Activated naive CD8-positive, alpha-beta T cell treated with anti-CD3 and anti-CD28 coated beads for 36 hours (primary cell): ENCODE data around the gene FNDC5. TPM values are rescaled to one million over a fixed set of nuclear protein-coding genes. Genes with fewer than 3 reads are reported as not detected.

Source experiments
- DNase-seq: peaks from one replicate; pipeline ENCODE4 v3.0.0; 2021
- H3K27ac Mint-ChIP-seq: one replicate; pipeline ENCODE4 v1.8.0; 2022; ENCODE audit warnings: mild to moderate bottlenecking, moderate library complexity, mixed read lengths
- H3K27me3 Mint-ChIP-seq: one replicate; pipeline ENCODE4 v1.8.0; 2022; ENCODE audit warnings: mild to moderate bottlenecking, mixed read lengths
- H3K36me3 Mint-ChIP-seq: one replicate; pipeline ENCODE4 v1.8.0; 2021; ENCODE audit warnings: mild to moderate bottlenecking, mixed read lengths
- H3K4me1 Mint-ChIP-seq: one replicate; pipeline ENCODE4 v1.8.0; 2021; ENCODE audit warnings: mixed read lengths
- H3K4me3 Mint-ChIP-seq: one replicate; pipeline ENCODE4 v1.8.0; 2022; ENCODE audit warnings: mild to moderate bottlenecking, moderate library complexity, mixed read lengths
- H3K9me3 Mint-ChIP-seq: one replicate; pipeline ENCODE4 v1.8.0; 2022; ENCODE audit warnings: mixed read lengths
- total RNA-seq, 2 experiments: library from RNA; stranded (reverse); gene quantifications; one replicate each; pipeline ENCODE4 v1.2.3, GENCODE V29; 2021

Gene FNDC5
- total RNA-seq, 2 experiments from 2014 or later, result not detected

DNA sequence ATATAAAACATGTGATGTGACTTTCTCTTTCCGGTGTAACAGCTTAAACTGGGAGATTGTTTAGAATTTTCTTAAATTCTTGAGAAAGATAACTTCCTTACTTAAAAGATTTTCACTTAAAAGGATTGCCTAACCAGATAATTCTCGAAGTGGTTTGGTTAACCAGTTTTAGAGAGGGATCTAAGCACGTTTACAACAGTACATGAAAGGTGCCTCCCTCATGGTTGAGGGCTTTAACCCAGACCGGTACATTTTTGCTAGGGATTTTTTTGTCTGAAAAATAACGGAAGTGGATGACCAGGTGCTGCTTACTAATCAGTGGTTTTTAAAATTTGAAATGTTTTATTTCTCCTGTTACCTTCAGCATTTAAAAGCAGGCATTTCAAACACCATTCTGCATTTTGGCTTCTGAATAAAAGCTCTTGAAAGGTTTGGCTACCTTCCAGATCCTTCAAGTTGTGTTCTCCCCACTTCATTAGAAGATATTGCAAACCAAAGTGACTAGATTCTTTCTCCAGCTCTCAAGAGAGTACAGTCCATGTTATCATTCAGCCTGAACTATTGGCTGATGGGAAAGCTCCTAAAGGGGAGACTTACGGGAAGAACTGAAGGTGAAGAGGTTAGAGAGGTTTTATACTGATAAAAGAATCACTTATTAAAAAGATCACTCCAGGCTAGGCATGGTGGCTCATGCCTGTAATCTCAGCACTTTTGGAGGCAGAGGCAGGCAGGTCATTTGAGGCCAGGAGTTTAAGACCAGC, 40.4 kb downstream of the FNDC5 start:
- Mint-ChIP-seq H3K27ac (no peak overlapping the region), H3K9me3 (no peaks in the 10 kb centered on the region), H3K4me3 (no peak overlapping the region), H3K36me3 (peaks cover 36% of the 10 kb centered on the region), H3K27me3 (no peaks in the 10 kb centered on the region), H3K4me1 (peaks cover 6% of the 10 kb centered on the region)
- no peak for DNase-seq

DNA sequence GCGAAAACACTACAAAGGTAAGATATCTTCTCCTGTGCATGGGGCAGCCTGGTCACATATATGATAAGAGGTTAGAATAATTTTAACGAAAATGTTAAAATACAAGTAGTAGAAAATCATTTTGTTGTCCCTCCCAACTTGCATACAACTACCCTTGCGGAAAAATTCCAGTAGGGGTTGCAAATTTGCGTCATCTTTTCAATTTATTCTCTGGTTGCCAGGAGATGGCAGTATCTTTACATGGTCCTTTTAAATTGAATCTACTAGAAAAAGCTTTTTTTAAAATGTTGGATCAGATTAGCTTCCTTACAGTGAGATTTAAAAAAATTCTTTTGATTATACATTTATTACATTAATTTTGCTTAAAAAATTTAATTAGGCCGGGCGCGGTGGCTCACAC, 42.4 kb downstream of the FNDC5 start:
- H3K27ac Mint-ChIP-seq, result no peak overlapping the region
- no peaks in the 10 kb centered on the region for H3K9me3 Mint-ChIP-seq
- H3K27me3 Mint-ChIP-seq, result no peaks in the 10 kb centered on the region
- H3K36me3 Mint-ChIP-seq, result peaks cover 36% of the 10 kb centered on the region
- H3K4me1 Mint-ChIP-seq, result peaks cover 8% of the 10 kb centered on the region
- no peak overlapping the region for H3K4me3 Mint-ChIP-seq
- DNase-seq, result no peak

DNA sequence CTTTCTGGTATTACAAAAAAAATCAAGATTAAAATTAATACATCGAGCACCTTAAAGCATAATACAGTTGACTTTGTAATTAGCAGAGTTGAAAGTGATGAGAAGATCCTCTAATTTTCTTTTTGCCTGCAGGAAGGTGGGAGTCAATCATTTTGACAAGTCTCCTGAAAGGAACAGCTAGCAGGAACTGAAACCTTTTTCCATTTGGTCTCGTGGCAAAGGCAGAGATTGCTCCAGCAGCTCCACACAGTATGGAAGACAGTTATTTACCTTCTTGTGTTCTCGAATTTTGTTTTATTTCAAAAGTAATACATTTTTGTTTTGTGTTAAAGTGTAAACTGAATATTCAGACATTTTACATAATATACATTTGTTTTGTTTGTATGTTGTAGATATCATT, 45.5 kb downstream of the FNDC5 start:
- Mint-ChIP-seq H3K9me3 (no peaks in the 10 kb centered on the region), H3K4me1 (peaks cover 13% of the 10 kb centered on the region), H3K27me3 (no peaks in the 10 kb centered on the region), H3K4me3 (no peak overlapping the region), H3K36me3 (peaks cover 27% of the 10 kb centered on the region), H3K27ac (no peak overlapping the region)
- no peak for DNase-seq

DNA sequence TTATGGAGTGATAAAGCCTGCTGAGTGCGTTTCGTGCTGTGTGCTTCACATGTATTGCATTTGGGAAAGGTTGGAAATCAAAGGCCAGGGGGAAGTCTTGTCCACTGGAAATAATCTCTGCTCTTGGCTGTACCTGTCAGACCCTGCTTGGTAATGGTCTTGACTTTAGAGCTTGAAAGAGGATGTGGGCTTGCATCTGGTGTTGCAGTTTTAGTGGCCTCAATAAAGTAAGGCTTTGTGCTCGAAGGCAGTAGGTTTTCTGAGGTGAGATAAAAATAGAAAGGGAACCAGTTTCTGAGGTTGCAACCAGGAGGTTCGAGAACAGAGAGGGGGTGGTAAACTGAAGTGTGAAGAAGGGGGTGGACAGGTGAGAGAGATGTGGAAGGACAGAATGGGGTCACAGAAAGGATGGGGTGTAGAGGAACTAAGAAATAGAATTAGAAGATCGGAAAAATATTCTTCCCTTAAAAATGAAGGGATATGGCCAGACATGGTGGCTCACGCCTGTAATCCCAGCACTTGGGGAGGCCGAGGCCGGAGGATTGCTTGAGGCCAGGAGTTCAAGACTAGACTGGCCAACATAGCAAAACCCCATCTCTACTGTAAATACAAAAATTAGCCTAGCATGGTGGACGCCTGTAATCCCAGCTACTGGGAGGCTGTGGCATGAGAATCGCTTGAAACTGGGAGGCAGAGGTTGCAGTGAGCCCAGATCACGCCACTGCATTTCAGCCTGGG, 51.7 kb downstream of the FNDC5 start:
- peaks cover 38% of the 10 kb centered on the region for H3K4me1 Mint-ChIP-seq
- peak; percentile 20 for DNase-seq

DNA sequence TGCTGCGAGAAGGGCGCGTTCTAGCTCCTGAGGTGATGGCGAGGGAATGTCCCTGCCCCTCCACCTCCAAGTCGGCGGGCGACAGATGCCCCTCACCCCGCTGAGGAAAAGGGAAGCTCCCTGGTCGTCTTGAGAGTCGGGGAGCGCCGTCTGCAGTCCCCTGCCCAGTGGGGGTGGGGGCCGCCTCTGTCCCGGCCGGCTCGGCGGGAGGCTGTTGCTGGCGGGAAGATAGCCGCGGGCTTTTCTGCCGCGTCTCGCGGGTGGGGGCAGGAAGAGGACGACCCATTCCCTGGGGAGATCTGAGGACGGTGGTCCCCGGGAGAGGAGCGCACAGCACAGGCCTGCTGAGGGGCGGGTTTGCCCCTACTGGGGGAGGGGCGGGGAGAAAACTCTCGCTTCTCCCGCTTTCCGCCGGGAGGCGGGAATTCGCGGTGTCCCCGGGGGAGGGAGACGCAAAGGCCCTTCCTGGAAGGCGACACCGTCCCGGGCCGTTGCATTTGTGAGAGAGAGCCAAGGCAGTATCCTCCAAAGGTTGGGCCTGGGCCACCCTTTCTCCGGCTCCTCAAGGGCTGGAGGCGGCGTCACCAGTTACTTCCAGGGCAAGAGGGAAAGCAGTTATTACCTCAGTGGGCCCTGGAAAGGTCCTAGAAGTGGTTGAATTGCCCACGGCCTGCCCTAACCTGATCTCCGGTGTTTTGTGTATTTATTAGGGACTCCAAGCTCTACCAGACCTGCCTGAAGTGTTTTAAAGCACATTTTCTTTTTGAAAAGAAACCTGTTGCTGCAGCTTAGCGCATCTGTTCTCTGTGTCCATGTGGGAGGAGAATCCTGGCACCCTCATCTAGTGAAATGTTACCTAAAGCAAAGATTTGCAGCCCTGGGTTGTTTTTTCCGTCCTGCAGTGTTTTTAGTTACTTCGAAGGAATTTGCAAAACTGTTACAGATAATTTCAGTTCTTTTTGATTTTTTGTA, 52.6 kb downstream of the FNDC5 start:
- peak overlapping the region; percentile 100 for H3K4me3 Mint-ChIP-seq
- peaks cover 44% of the 10 kb centered on the region for H3K36me3 Mint-ChIP-seq
- H3K4me1 Mint-ChIP-seq, result peaks cover 47% of the 10 kb centered on the region

More for the DNA sequence above, 51.7 kb downstream of the FNDC5 start:
- Mint-ChIP-seq H3K36me3 (peaks cover 35% of the 10 kb centered on the region), H3K4me3 (peak overlapping the region; percentile 100), H3K9me3 (peaks cover 1% of the 10 kb centered on the region), H3K27ac (peak overlapping the region; percentile 100), H3K27me3 (no peaks in the 10 kb centered on the region)

DNA sequence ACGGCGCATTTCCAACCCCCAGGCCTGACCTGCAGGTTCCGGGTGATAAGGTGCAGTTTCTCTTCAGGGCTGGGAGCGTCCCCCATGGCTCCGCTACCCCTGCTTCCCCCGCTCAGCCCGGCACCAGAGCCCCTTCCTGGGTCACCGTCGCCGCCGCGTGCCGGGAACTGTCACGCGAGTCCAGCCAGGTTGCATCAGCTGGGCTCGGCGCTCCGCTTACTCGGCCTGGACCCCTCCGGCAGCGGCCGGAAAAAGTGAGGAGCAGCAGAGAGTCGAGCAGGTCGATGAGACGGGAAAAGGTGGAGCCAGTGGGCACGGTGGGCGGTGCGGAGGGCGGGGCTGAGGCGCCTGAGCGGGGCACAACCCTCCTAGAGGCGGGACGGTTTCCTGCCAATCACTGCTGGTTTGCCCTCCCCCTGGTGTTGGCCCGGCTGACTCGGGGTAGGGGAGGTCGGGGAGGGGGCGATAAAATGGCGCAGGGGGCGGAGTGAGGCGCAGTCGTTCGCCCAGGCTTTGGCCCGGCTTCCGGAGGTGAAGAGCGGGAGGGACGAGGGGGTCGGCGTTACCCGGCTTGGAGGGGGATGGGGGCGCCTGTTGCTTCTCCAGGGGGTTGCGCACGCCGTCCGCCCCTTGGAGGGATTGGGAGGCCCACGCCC, 53.4 kb downstream of the FNDC5 start, which contains the start of the genes S100PBP and YARS1:
S100PBP (plus strand) TSS at position 495 of the 656 bp plus-strand sequence. CDS start 8,447 bp downstream, outside the sequence.
YARS1 (minus strand) TSS at position 200 of the 656 bp plus-strand sequence; CDS start at position 86, 114 bp downstream.
- Mint-ChIP-seq H3K4me3 (peak within 1 kb of the TSS; percentile 100), H3K27me3 (no peaks in the 10 kb centered on the region), H3K9me3 (peaks cover 6% of the 10 kb centered on the region), H3K36me3 (peaks cover 49% of the 10 kb centered on the region), H3K27ac (peak within 1 kb of the TSS; percentile 100), H3K4me1 (peaks cover 50% of the 10 kb centered on the region)
- peak; percentile 100 for DNase-seq

More for the DNA sequence above, 52.6 kb downstream of the FNDC5 start:
- DNase-seq, result peak; percentile 41
- Mint-ChIP-seq H3K9me3 (peaks cover 6% of the 10 kb centered on the region), H3K27me3 (no peaks in the 10 kb centered on the region), H3K27ac (peak overlapping the region; percentile 100)

DNA sequence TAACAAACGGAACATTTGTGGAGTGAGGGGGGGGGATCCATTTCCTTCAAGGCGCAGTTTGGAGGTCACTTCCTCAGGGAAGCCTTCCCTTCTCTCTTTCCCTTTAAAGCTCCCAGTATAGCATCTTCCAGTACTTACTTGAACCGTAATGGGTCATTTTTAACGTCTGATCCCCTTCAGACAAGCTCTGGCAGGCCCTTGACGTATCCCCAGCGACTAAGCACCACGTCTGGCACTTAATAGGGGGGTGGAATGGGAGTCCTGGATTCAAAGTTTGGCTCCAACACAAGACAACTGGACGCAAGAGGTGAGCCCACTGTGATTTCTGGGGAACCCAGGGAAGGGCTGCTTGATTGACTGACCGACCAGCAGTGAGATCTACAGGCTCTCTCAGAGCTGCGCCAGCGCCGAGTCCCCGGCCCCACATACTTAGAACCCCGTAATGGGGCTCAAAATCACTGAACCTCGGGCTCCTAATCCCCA, 54.0 kb downstream of the FNDC5 start:
- no peaks in the 10 kb centered on the region for H3K27me3 Mint-ChIP-seq
- DNase-seq, result no peak
- peak overlapping the region; percentile 100 for H3K4me3 Mint-ChIP-seq
- H3K4me1 Mint-ChIP-seq, result peaks cover 52% of the 10 kb centered on the region
- H3K27ac Mint-ChIP-seq, result peak overlapping the region; percentile 100
- peaks cover 6% of the 10 kb centered on the region for H3K9me3 Mint-ChIP-seq
- H3K36me3 Mint-ChIP-seq, result peaks cover 51% of the 10 kb centered on the region

DNA sequence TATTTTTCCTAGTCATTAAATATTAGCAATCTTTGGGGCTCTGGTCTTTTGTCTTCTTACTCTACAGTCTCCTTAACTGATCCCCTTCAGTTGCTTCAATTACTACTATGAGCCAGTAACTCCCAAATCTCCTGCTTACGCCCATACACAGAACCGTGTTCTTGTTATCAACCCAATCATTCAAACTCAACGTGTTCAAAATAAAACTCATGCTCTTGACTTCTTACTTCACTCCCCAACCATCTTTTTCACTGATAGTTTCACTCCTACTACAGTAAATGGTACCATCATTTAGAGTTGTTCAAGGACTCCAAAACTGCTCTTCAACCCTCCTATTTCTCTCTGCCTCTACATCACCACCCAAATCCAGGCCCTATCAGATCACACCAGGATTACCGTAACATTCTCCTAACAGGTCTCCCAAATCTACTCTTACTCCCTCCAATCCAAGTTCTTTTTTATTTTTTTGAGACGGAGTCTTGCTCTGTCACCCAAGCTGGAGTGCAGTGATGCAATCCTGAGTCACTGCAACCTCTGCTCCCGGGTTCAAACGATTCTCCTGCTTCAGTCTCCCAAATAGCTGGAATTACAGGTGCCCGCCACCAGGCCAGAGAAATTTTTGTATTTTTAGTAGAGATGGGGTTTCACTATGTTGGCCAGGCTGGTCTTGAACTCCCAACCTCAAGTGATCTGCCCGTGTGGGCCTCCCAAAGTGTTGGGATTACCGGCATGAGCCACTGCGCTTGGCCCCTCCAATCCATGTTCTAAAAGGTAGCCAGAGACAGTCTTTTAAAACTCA, 56.6 kb downstream of the FNDC5 start:
- H3K27ac Mint-ChIP-seq, result peak overlapping the region; percentile 67
- peaks cover 6% of the 10 kb centered on the region for H3K9me3 Mint-ChIP-seq
- peak overlapping the region; percentile 54 for H3K4me3 Mint-ChIP-seq
- H3K36me3 Mint-ChIP-seq, result peaks cover 68% of the 10 kb centered on the region
- peaks cover 49% of the 10 kb centered on the region for H3K4me1 Mint-ChIP-seq
- no peaks in the 10 kb centered on the region for H3K27me3 Mint-ChIP-seq
- no peak for DNase-seq

Other genes starting within 250 kb of the FNDC5 start
- 10 to 100 TPM; 64.5 to 69.9 TPM for gene ZBTB8OS, start 220.4 kb downstream of the FNDC5 start, total RNA-seq
- gene RBBP4, start 219.7 kb downstream of the FNDC5 start, total RNA-seq, result 100 to 1,000 TPM; 313 to 317 TPM
- gene SYNC, start 168.1 kb downstream of the FNDC5 start, total RNA-seq, result not detected
- gene YARS1, start 53.6 kb downstream of the FNDC5 start, total RNA-seq, result 100 to 1,000 TPM; 250 to 267 TPM
- gene S100PBP, start 53.3 kb downstream of the FNDC5 start, total RNA-seq, result 10 to 100 TPM; 24.6 to 28.5 TPM
- under 1 TPM in 1 of 2 experiments, not detected in 1; 0.29 TPM for gene HPCA, start 15.6 kb upstream of the FNDC5 start, total RNA-seq
- gene TMEM54, start 30.5 kb upstream of the FNDC5 start, total RNA-seq, result 1 to 10 TPM; 1.2 to 1.4 TPM
- 10 to 100 TPM in 1 of 2 experiments, 1 to 10 TPM in 1; 8.8 to 10.2 TPM for gene RNF19B, start 93.9 kb upstream of the FNDC5 start, total RNA-seq
- gene AK2, start 166.0 kb upstream of the FNDC5 start, total RNA-seq, result 100 to 1,000 TPM; 372 to 389 TPM
- gene AZIN2, start 210.2 kb upstream of the FNDC5 start, total RNA-seq, result 1 to 10 TPM; 1.8 to 3.6 TPM